GM10248 (cell line): Measurements from ENCODE around the gene MORC4.
"Not testable (repeated sequence)": the region's sequence is repeated elsewhere in the genome, so short reads cannot be mapped to it uniquely, and the experiment has no call there.

ENCODE experiments used
- CTCF ChIA-PET: fragments of 300-600 bp; sonication (Branson Sonifier 250); formaldehyde crosslinking; extraction: SDS; loops from one replicate; lab custom pipeline; 2021; ENCODE audit warnings: antibody characterized with exemption; lab: Yijun Ruan, JAX
- POLR2A ChIA-PET: fragments of 350-650 bp; sonication (Branson Sonifier 250); formaldehyde crosslinking; extraction: SDS; loops from one replicate; lab custom pipeline; 2020; ENCODE audit warnings: antibody characterized with exemption; lab: Yijun Ruan, JAX
- DNase-seq: peaks from one replicate; pipeline ENCODE4 v3.0.0; 2012; ENCODE audit errors: extremely low spot score
- CTCF ChIP-seq: IDR thresholded peaks from 2 replicates; pipeline ENCODE4 v1.5.1; 2012; ENCODE audit warnings: mild to moderate bottlenecking, low read depth; ENCODE audit errors: extremely low read depth, missing control alignments, control extremely low read depth

The MORC4 gene

GRCh38 chrX:106973433-106974149, 26.4 kb downstream of the MORC4 start:
- ChIA-PET CTCF (no interaction called here), POLR2A (no interaction called here)
- TF ChIP-seq CTCF, result no peak
- no peak for DNase-seq

- ChIA-PET CTCF (no interaction called here), POLR2A (no interaction called here)
- TF ChIP-seq CTCF, result no peak
- DNase-seq, result no peak
These were observed 27.1 kb downstream of the MORC4 start for GRCh38 chrX:106972896-106973295.

GRCh38 chrX:106966547-106966946, 33.5 kb downstream of the MORC4 start:
- DNase-seq, CTCF ChIA-PET, POLR2A ChIA-PET: not testable (repeated sequence)

- TF ChIP-seq CTCF, result no peak
- ChIA-PET CTCF (no interaction called here), POLR2A (no interaction called here)
- no peak for DNase-seq
These were observed 35.7 kb downstream of the MORC4 start for GRCh38 chrX:106964290-106964689.

GRCh38 chrX:106963111-106963510, 36.9 kb downstream of the MORC4 start:
- POLR2A ChIA-PET, result no interaction called here
- no peak for TF ChIP-seq CTCF
- CTCF ChIA-PET, result no interaction called here
- no peak for DNase-seq

GRCh38 chrX:106959901-106960300, 40.1 kb downstream of the MORC4 start:
- TF ChIP-seq CTCF, result no peak
- CTCF ChIA-PET, result interaction anchor here (1.3 kb wide), 1 partner anchor 30 kb away, joined by 3 read pairs; no protein-coding TSS in a partner anchor
- POLR2A ChIA-PET, result no interaction called here
- DNase-seq, result no peak

GRCh38 chrX:106957856-106958255, 42.2 kb downstream of the MORC4 start:
- POLR2A ChIA-PET, result no interaction called here
- no peak for TF ChIP-seq CTCF
- no peak for DNase-seq
- CTCF ChIA-PET, result no interaction called here
